HL-60 (cell line): ENCODE results near the gene PALM3.

Experiments
- REST ChIP-seq: IDR thresholded peaks from 2 replicates; pipeline ENCODE4 v1.6.1; 2012; ENCODE audit warnings: low read depth; ENCODE audit not compliant: insufficient replicate concordance
- SPI1 ChIP-seq: IDR thresholded peaks from 2 replicates; pipeline ENCODE4 v1.6.1; 2012; ENCODE audit warnings: low read depth, mild to moderate bottlenecking, borderline replicate concordance
- TF ChIP-seq, protein P1 (sequence below): IDR thresholded peaks from one replicate; pipeline ENCODE4 v1.5.1; 2011; ENCODE audit warnings: low read length, control low read depth, inconsistent platforms; ENCODE audit not compliant: insufficient read depth

- TF ChIP-seq, protein P1, sequence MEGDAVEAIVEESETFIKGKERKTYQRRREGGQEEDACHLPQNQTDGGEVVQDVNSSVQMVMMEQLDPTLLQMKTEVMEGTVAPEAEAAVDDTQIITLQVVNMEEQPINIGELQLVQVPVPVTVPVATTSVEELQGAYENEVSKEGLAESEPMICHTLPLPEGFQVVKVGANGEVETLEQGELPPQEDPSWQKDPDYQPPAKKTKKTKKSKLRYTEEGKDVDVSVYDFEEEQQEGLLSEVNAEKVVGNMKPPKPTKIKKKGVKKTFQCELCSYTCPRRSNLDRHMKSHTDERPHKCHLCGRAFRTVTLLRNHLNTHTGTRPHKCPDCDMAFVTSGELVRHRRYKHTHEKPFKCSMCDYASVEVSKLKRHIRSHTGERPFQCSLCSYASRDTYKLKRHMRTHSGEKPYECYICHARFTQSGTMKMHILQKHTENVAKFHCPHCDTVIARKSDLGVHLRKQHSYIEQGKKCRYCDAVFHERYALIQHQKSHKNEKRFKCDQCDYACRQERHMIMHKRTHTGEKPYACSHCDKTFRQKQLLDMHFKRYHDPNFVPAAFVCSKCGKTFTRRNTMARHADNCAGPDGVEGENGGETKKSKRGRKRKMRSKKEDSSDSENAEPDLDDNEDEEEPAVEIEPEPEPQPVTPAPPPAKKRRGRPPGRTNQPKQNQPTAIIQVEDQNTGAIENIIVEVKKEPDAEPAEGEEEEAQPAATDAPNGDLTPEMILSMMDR: no peak
- no peak for TF ChIP-seq REST
- TF ChIP-seq SPI1: no peak
Observed at GRCh38 chr19:14105680-14106079, 43.8 kb upstream of the PALM3 start.
